Osteoblast (primary cell): Measurements from ENCODE around the gene BPIFB3. TPM values are rescaled to one million over a fixed set of nuclear protein-coding genes. Genes with fewer than 3 reads are reported as not detected.
A peak's percentile ranks its signal among the peaks of the same experiment; 100 is the strongest.

ENCODE experiments used
- DNase-seq: peaks from one replicate; pipeline ENCODE4 v3.0.0; 2011; ENCODE audit warnings: low spot score, mixed read lengths; ENCODE audit not compliant: insufficient read length; ENCODE audit errors: missing footprints
- H2AFZ ChIP-seq: 2 replicates; pipeline ENCODE4 v1.6.0; 2011; ENCODE audit warnings: mild to moderate bottlenecking, low read length
- H3K27ac ChIP-seq: 2 replicates; pipeline ENCODE4 v1.5.1; 2011; ENCODE audit warnings: mild to moderate bottlenecking, low read depth, low read length, moderate library complexity
- H3K27me3 ChIP-seq: 2 replicates; pipeline ENCODE4 v1.6.0; 2012; ENCODE audit warnings: mild to moderate bottlenecking, control low read depth, inconsistent platforms, low read length, moderate library complexity; ENCODE audit not compliant: insufficient read depth
- H3K36me3 ChIP-seq: 2 replicates; pipeline ENCODE4 v1.5.1; 2011; ENCODE audit warnings: mild to moderate bottlenecking, low read length, control low read depth, moderate library complexity; ENCODE audit not compliant: insufficient read depth
- H3K4me1 ChIP-seq: 2 replicates; pipeline ENCODE4 v1.5.1; 2011; ENCODE audit warnings: mild to moderate bottlenecking, low read length, control low read depth, moderate library complexity; ENCODE audit not compliant: insufficient read depth
- H3K4me2 ChIP-seq: 2 replicates; pipeline ENCODE4 v1.6.0; 2011; ENCODE audit warnings: mild to moderate bottlenecking, low read length; ENCODE audit not compliant: insufficient read depth
- H3K4me3 ChIP-seq: fragments of 200-600 bp; sonication (generic); 3 replicates; pipeline ENCODE4 v1.5.1; 2012; ENCODE audit warnings: mild to moderate bottlenecking, low read length, inconsistent platforms; ENCODE audit not compliant: insufficient read depth
- H3K79me2 ChIP-seq: 2 replicates; pipeline ENCODE4 v1.6.0; 2012; ENCODE audit warnings: mild to moderate bottlenecking, low read length, control low read depth, inconsistent platforms; ENCODE audit not compliant: insufficient read depth
- H3K9me3 ChIP-seq: 2 replicates; pipeline ENCODE4 v1.5.1; 2011; ENCODE audit warnings: low read depth, low read length, control low read depth
- H4K20me1 ChIP-seq: 2 replicates; pipeline ENCODE4 v1.6.0; 2012; ENCODE audit warnings: mild to moderate bottlenecking, low read length, control low read depth; ENCODE audit not compliant: insufficient read depth
- CTCF ChIP-seq: IDR thresholded peaks from 2 replicates; pipeline ENCODE4 v1.5.1; 2011; ENCODE audit warnings: mild to moderate bottlenecking, low read depth, low read length, moderate library complexity; ENCODE audit errors: extremely low read depth
- total RNA-seq: library from RNA; depleted of rRNA; stranded (reverse); fragments of >200 nt; gene quantifications from 2 replicates; pipeline ENCODE4 v1.2.3, GENCODE V29; 2012

The BPIFB3 gene
- total RNA-seq, 1 donor = not detected

- DNase-seq = no peak
- peaks cover 10% of the 10 kb centered on the region for H3K27me3 ChIP-seq
- no peak overlapping the region for H3K27ac ChIP-seq
- H3K4me1 ChIP-seq = no peaks in the 10 kb centered on the region
- H2AFZ ChIP-seq = no peak overlapping the region
- no peak for TF ChIP-seq CTCF
- H3K9me3 ChIP-seq = no peaks in the 10 kb centered on the region
- H4K20me1 ChIP-seq = no peaks in the 10 kb centered on the region
- H3K79me2 ChIP-seq = no peaks in the 10 kb centered on the region
- no peaks in the 10 kb centered on the region for H3K36me3 ChIP-seq
- H3K4me2 ChIP-seq = no peak overlapping the region
- no peak overlapping the region for H3K4me3 ChIP-seq
Measured at GRCh38 chr20:33072813-33073212, 19.1 kb downstream of the BPIFB3 start.

- Histone ChIP-seq H3K27ac (no peak overlapping the region), H3K4me2 (no peak overlapping the region), H3K27me3 (peaks cover 9% of the 10 kb centered on the region), H3K4me1 (no peaks in the 10 kb centered on the region), H3K79me2 (no peaks in the 10 kb centered on the region), H3K4me3 (no peak overlapping the region), H3K36me3 (no peaks in the 10 kb centered on the region), H2AFZ (no peak overlapping the region), H4K20me1 (no peaks in the 10 kb centered on the region), H3K9me3 (no peaks in the 10 kb centered on the region)
- DNase-seq = no peak
- no peak for TF ChIP-seq CTCF
Measured at GRCh38 chr20:33074675-33075074, 21.0 kb downstream of the BPIFB3 start.

GRCh38 chr20:33075281-33075680 is 21.6 kb downstream of the BPIFB3 start:
- H3K9me3 ChIP-seq = no peaks in the 10 kb centered on the region
- no peaks in the 10 kb centered on the region for H3K4me1 ChIP-seq
- no peaks in the 10 kb centered on the region for H3K79me2 ChIP-seq
- H3K4me2 ChIP-seq = no peak overlapping the region
- H3K27me3 ChIP-seq = peaks cover 9% of the 10 kb centered on the region
- no peak for TF ChIP-seq CTCF
- H2AFZ ChIP-seq = no peak overlapping the region
- DNase-seq = no peak
- no peaks in the 10 kb centered on the region for H4K20me1 ChIP-seq
- H3K36me3 ChIP-seq = no peaks in the 10 kb centered on the region
- no peak overlapping the region for H3K27ac ChIP-seq
- no peak overlapping the region for H3K4me3 ChIP-seq

DNA sequence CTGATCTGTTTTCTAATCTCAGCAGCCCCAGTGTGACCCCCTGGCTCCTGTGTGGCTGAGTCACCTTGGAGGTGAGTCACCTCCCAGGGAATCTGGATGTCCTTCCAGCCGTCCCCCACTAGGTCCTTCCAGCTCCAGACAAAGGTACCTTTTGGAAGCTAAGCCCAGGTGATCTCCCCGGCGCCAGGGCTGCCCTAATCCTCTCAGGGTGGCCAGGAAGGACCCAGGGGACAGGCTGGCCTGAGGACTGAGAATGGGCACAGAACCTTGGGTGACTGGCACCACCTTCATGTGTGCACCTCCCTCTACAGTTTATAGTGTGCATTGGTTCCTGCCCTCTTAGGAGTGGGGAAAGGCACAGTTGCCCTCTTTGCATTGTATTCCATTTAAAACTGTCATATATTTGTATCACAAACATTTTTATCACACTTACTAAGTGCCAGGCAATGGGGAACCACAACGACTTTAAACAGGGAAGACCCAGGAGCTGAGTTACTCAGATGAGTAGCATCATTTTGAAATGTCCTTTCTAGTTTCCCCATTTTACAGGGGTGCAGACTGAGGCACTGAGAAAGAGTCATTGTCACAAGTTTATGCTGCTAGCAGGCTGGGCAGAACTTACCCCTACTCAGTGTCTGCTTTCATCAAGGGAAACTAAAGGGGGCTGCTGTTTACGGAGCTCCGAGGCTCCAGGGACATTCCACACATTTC is 23.1 kb downstream of the BPIFB3 start:
- no peaks in the 10 kb centered on the region for H3K4me1 ChIP-seq

More for the DNA sequence above, 23.1 kb downstream of the BPIFB3 start:
- H2AFZ ChIP-seq = no peak overlapping the region
- H3K36me3 ChIP-seq = no peaks in the 10 kb centered on the region
- H3K4me2 ChIP-seq = no peak overlapping the region
- H3K27ac ChIP-seq = no peak overlapping the region
- TF ChIP-seq CTCF = peak; percentile 19
- no peaks in the 10 kb centered on the region for H3K9me3 ChIP-seq
- no peaks in the 10 kb centered on the region for H4K20me1 ChIP-seq
- H3K79me2 ChIP-seq = no peaks in the 10 kb centered on the region
- no peak overlapping the region for H3K4me3 ChIP-seq
- no peak for DNase-seq
- H3K27me3 ChIP-seq = peaks cover 14% of the 10 kb centered on the region
